ENCODE measurements around the gene CCDC51.

CCDC51 gene

GRCh38 chr3:48433472-48434118 lies 6.3 kb downstream of the CCDC51 start:
- no peak for DNase-seq (ENCODE audit: low read depth, low spot score)

GRCh38 chr3:48432411-48433371 lies 7.2 kb downstream of the CCDC51 start:
- DNase-seq (ENCODE audit: low read depth, low spot score): no peak

GRCh38 chr3:48431224-48432029 lies 8.5 kb downstream of the CCDC51 start:
- no peak for DNase-seq (ENCODE audit: low read depth, low spot score)

GRCh38 chr3:48430708-48431101 lies 9.2 kb downstream of the CCDC51 start:
- DNase-seq (ENCODE audit: low read depth, low spot score): no peak

- DNase-seq (ENCODE audit: low read depth, low spot score): no peak
These were observed 9.8 kb downstream of the CCDC51 start, which contains the start of gene PLXNB1 for GRCh38 chr3:48429960-48430707. Gene PLXNB1 (minus strand): TSS chr3:48430086. CDS start chr3:48424611, 5,475 bp downstream.

GRCh38 chr3:48429317-48429959 lies 10.5 kb downstream of the CCDC51 start:
- no peak for DNase-seq (ENCODE audit: low read depth, low spot score)

- DNase-seq (ENCODE audit: low read depth, low spot score): no peak
These were observed 11.2 kb downstream of the CCDC51 start for GRCh38 chr3:48428572-48429316.

- DNase-seq (ENCODE audit: low read depth, low spot score): no peak
These were observed 11.8 kb downstream of the CCDC51 start for GRCh38 chr3:48428088-48428571.

- no peak for DNase-seq (ENCODE audit: low read depth, low spot score)
These were observed 12.3 kb downstream of the CCDC51 start for GRCh38 chr3:48427630-48427962.

GRCh38 chr3:48426944-48427629 lies 12.8 kb downstream of the CCDC51 start:
- no peak for DNase-seq (ENCODE audit: low read depth, low spot score)

- no peak for DNase-seq (ENCODE audit: low read depth, low spot score)
These were observed 13.5 kb downstream of the CCDC51 start for GRCh38 chr3:48426401-48426909.

GRCh38 chr3:48425281-48425812 lies 14.6 kb downstream of the CCDC51 start:
- no peak for DNase-seq (ENCODE audit: low read depth, low spot score)

- DNase-seq (ENCODE audit: low read depth, low spot score): no peak
These were observed 15.8 kb downstream of the CCDC51 start for GRCh38 chr3:48423883-48424695.

- DNase-seq (ENCODE audit: low read depth, low spot score): no peak
These were observed 16.6 kb downstream of the CCDC51 start for GRCh38 chr3:48423241-48423882.

- DNase-seq (ENCODE audit: low read depth, low spot score): no peak
These were observed 17.2 kb downstream of the CCDC51 start for GRCh38 chr3:48422681-48423080.

- no peak for DNase-seq (ENCODE audit: low read depth, low spot score)
These were observed 17.6 kb downstream of the CCDC51 start for GRCh38 chr3:48422272-48422671.

- DNase-seq (ENCODE audit: low read depth, low spot score): no peak
These were observed 19.4 kb downstream of the CCDC51 start for GRCh38 chr3:48420561-48420960.
